Mammary epithelial cell (primary cell): ENCODE data around the gene DGLUCY.

Experiments used
- CTCF ChIP-seq, 2 donors: IDR thresholded peaks in 1 of 2; conservative IDR thresholded peaks in 1 of 2; 2 replicates each; pipeline ENCODE4 v1.5.1; 2011 to 2012; ENCODE audit warnings: inconsistent platforms in 2 of 2, low read length in 2 of 2, mild to moderate bottlenecking in 2 of 2, control low read depth in 1 of 2, low read depth in 1 of 2; ENCODE audit not compliant: insufficient read depth in 1 of 2; ENCODE audit errors: extremely low read depth in 1 of 2
- EZH2 ChIP-seq: IDR thresholded peaks from 2 replicates; pipeline ENCODE4 v1.6.1; 2012; ENCODE audit warnings: low read length, inconsistent platforms, borderline replicate concordance

GRCh38 chr14:91155626-91156089 is 41.8 kb downstream of the DGLUCY start:
- TF ChIP-seq CTCF (conservative IDR thresholded peaks at IDR 0.05 in 1 of 2, IDR thresholded peaks at IDR 0.05 in 1 of 2; ENCODE audit: extremely low read depth in 1 of 2, insufficient read depth in 1 of 2, low read depth in 1 of 2, low read length in 2 of 2) (no peak), EZH2 (no peak)
